ENCODE results near the gene PLTP. TPM values are rescaled to one million over a fixed set of nuclear protein-coding genes. Genes with fewer than 3 reads are reported as not detected.

Gene PLTP
- total and polyA plus RNA-seq, 2 of the 13 experiments (the other 11 are each of a cell fraction or from before 2014, with no cell fraction given): 16.9 to 28.6 TPM

DNA sequence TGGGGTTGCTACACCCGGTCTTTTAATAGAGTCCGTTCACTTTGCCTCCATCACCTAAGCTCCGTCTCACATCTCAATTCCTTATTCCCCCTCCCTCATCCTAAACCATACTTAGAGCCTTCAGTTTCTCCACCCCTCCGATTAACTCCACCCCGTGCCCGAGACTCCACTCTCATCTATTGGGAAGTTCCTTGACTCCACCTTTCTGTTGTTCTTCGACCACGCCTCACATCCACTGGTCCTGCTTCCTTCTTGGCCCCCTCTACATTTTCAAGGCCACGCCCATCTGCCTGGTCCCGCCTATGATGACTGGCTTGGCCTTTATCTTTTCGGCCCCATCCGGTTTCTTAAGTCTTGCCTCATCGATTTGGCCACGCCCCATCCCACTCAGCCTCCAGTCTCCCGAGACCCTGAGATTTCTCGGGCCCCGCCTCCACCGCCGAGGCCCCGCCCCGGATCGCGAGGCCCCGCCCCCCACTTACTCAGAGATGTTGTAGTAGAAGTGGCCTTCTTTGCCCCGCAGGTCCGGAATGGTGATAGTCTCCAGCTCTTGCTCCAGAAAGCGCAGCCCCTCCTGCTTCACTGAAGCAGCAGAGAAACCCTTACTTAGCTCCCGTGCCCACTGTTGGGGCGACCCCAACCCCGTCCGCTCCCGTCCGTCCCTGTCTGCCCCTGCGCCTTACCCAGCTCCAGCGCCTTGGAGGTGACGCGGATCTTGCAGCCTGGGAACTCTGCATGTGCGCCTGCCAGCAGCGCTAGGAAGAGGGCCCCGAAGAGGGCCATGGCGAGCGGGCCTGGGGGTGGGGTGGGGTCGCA, 1.1 kb downstream of the PLTP start (continued):
- no peak for TF ChIP-seq HDAC1 (CRISPR knock-in tag; IDR thresholded peaks at IDR 0.05)
- TF ChIP-seq, protein P1, sequence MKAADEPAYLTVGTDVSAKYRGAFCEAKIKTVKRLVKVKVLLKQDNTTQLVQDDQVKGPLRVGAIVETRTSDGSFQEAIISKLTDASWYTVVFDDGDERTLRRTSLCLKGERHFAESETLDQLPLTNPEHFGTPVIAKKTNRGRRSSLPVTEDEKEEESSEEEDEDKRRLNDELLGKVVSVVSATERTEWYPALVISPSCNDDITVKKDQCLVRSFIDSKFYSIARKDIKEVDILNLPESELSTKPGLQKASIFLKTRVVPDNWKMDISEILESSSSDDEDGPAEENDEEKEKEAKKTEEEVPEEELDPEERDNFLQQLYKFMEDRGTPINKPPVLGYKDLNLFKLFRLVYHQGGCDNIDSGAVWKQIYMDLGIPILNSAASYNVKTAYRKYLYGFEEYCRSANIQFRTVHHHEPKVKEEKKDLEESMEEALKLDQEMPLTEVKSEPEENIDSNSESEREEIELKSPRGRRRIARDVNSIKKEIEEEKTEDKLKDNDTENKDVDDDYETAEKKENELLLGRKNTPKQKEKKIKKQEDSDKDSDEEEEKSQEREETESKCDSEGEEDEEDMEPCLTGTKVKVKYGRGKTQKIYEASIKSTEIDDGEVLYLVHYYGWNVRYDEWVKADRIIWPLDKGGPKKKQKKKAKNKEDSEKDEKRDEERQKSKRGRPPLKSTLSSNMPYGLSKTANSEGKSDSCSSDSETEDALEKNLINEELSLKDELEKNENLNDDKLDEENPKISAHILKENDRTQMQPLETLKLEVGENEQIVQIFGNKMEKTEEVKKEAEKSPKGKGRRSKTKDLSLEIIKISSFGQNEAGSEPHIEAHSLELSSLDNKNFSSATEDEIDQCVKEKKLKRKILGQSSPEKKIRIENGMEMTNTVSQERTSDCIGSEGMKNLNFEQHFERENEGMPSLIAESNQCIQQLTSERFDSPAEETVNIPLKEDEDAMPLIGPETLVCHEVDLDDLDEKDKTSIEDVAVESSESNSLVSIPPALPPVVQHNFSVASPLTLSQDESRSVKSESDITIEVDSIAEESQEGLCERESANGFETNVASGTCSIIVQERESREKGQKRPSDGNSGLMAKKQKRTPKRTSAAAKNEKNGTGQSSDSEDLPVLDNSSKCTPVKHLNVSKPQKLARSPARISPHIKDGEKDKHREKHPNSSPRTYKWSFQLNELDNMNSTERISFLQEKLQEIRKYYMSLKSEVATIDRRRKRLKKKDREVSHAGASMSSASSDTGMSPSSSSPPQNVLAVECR (CRISPR knock-in tag; IDR thresholded peaks at IDR 0.05; ENCODE audit: borderline replicate concordance): peak; percentile 15; the same call in 1 of the 2 replicates
- TF ChIP-seq ZNF75D (CRISPR knock-in tag; IDR thresholded peaks at IDR 0.05; ENCODE audit: borderline replicate concordance): peak; percentile 71; the same call in 1 of the 2 replicates
- no peak for TF ChIP-seq ZNF253 (CRISPR knock-in tag; IDR thresholded peaks at IDR 0.05; ENCODE audit: borderline replicate concordance)
- TF ChIP-seq, protein P2, sequence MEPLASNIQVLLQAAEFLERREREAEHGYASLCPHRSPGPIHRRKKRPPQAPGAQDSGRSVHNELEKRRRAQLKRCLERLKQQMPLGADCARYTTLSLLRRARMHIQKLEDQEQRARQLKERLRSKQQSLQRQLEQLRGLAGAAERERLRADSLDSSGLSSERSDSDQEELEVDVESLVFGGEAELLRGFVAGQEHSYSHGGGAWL (CRISPR knock-in tag; IDR thresholded peaks at IDR 0.05): no peak
- TF ChIP-seq ZNF432 (CRISPR knock-in tag; IDR thresholded peaks at IDR 0.05; ENCODE audit: borderline replicate concordance): no peak
- TF ChIP-seq ZNF589 (CRISPR knock-in tag; conservative IDR thresholded peaks at IDR 0.05): no peak
- TF ChIP-seq HNRNPK (IDR thresholded peaks at IDR 0.05; ENCODE audit: low read depth, low read length, poor library complexity, severe bottlenecking): peak; percentile 6
- TF ChIP-seq CHD2 (IDR thresholded peaks at IDR 0.05; ENCODE audit: low read depth, low read length): 0 out of 2 replicates have a peak, but pooled peaks have one; percentile 42
- no peak for TF ChIP-seq SMARCE1 (IDR thresholded peaks at IDR 0.05; ENCODE audit: borderline replicate concordance)
- no peak for TF ChIP-seq SUZ12 (IDR thresholded peaks at IDR 0.05; ENCODE audit: low read depth, low read length)
- 0 out of 2 replicates have a peak, but pooled peaks have one; percentile 25 for TF ChIP-seq REL (CRISPR knock-in tag; conservative IDR thresholded peaks at IDR 0.05)

Measured in HepG2 (cell line).